GM23248 (cell line): Measurements from ENCODE around the gene PLAAT3.

ENCODE experiments used
- EZH2 ChIP-seq: fragments of 200-600 bp; sonication (generic); IDR thresholded peaks from 2 replicates; pipeline ENCODE4 v1.6.1; 2018; ENCODE audit warnings: antibody characterized with exemption, mild to moderate bottlenecking; ENCODE audit not compliant: insufficient read depth, poor library complexity, severe bottlenecking
- EZH2phosphoT487 ChIP-seq: fragments of 200-600 bp; sonication (generic); IDR thresholded peaks from 2 replicates; pipeline ENCODE4 v1.6.1; 2018; ENCODE audit warnings: antibody characterized with exemption, moderate library complexity, mild to moderate bottlenecking, low read depth; ENCODE audit not compliant: insufficient read depth

- TF ChIP-seq EZH2 (no peak), EZH2phosphoT487 (no peak)
Observed at GRCh38 chr11:63534076-63534475, 80.2 kb downstream of the PLAAT3 start.
